GM12878 (cell line): ENCODE results near the gene LSM11. TPM values are rescaled to one million over a fixed set of nuclear protein-coding genes. Genes with fewer than 3 reads are reported as not detected.

ENCODE experiments used
- JUNB ChIP-seq: IDR thresholded peaks from 2 replicates; pipeline ENCODE4 v1.6.1; 2016; ENCODE audit warnings: antibody characterized with exemption, mild to moderate bottlenecking
- PRDM15 ChIP-seq: fragments of 450-650 bp; formaldehyde crosslinking; IDR thresholded peaks from 2 replicates; pipeline ENCODE4 v1.4.0; 2020; ENCODE audit warnings: mild to moderate bottlenecking, moderate library complexity
- SRF ChIP-seq, 2 experiments: IDR thresholded peaks; 2 replicates each; pipeline ENCODE4 v1.6.1; 2011; ENCODE audit warnings: low read depth in 2 of 2, low read length in 2 of 2, mild to moderate bottlenecking in 1 of 2, moderate library complexity in 1 of 2
- polyA plus RNA-seq, 11 experiments: library from polyadenylated mRNA; depleted of rRNA in 4 of 11; unstranded in 6 of 11; stranded (reverse) in 5 of 11; fragments of >200 nt; fragmentation: Nextera tagmentation in 4 of 11; fragmentation: Illumina TruSeq in 1 of 11; extraction: Ambion mirVana in 4 of 11; extraction: Trizol in 1 of 11; gene quantifications; 1 replicate in 1 of 11; 2 replicates in 10 of 11; pipeline versions ENCODE4 v1.2.1 to v1.2.3, GENCODE V29; 2011 to 2016; ENCODE audit warnings: inconsistent platforms in 2 of 11, missing spikeins in 2 of 11, low read depth in 1 of 11
- small RNA-seq: library from RNA; depleted of rRNA; stranded (forward); fragments of <200 nt; gene quantifications from one replicate; pipeline ENCODE3, GENCODE V24; 2014
- total RNA-seq, 4 experiments: library from RNA; depleted of rRNA in 3 of 4; stranded (reverse); fragments of >200 nt in 3 of 4; fragmentation: Illumina TruSeq in 1 of 4; extraction: Trizol in 1 of 4; gene quantifications; 2 replicates each; pipeline versions ENCODE4 v1.2.1 to v1.2.3, GENCODE V29; 2013 to 2021

Gene LSM11
- total and polyA plus RNA-seq, 10 of the 15 experiments (the other 5 are each of a cell fraction or from before 2014, with no cell fraction given): 0.71 to 8.5 (median 4.2) TPM

- TF ChIP-seq SRF (IDR thresholded peaks at IDR 0.05; ENCODE audit: low read depth in 2 of 2, low read length in 2 of 2): no peak
- no peak for TF ChIP-seq PRDM15
- TF ChIP-seq JUNB: no peak
These were observed 64.5 kb downstream of the LSM11 start (continued) for GRCh38 chr5:157808043-157808442.

Small RNAs within 50 kb of the gene (small RNA-seq; reads per million reads assigned to genes)
- gene AC026407.1 (not detected), gene RNU6-260P (not detected)

Other genes with a start within 250 kb of the LSM11 start
- 47.0 and 50.9 TPM in 2 replicates for gene ADAM19, start 167.9 kb upstream of the LSM11 start, total RNA-seq (2014; rRNA removed)
- gene ADAM19, start 167.9 kb upstream of the LSM11 start, total RNA-seq (2014; rRNA removed; fragmentation: Illumina TruSeq; extraction: Trizol): 33.5 and 37.1 TPM in 2 replicates
- 87.3 and 92.8 TPM in 2 replicates for gene ADAM19, start 167.9 kb upstream of the LSM11 start, total RNA-seq (2021)
- gene ADAM19, start 167.9 kb upstream of the LSM11 start, polyA plus RNA-seq (2011; rRNA removed): 19.3 and 26.1 TPM in 2 replicates
- gene ADAM19, start 167.9 kb upstream of the LSM11 start, polyA plus RNA-seq (2014; fragmentation: Illumina TruSeq; extraction: Trizol): 40.6 and 48.5 TPM in 2 replicates
- 10 to 100 TPM; 16.0 to 24.4 TPM for gene ADAM19, start 167.9 kb upstream of the LSM11 start, polyA plus RNA-seq (2014; fragmentation: Nextera tagmentation; extraction: Ambion mirVana)
- 40.9 and 43.0 TPM in 2 replicates for gene ADAM19, start 167.9 kb upstream of the LSM11 start, polyA plus RNA-seq (2014; rRNA removed)
- gene ADAM19, start 167.9 kb upstream of the LSM11 start, polyA plus RNA-seq (2016; fragmentation: Nextera tagmentation; extraction: Ambion mirVana): 10 to 100 TPM; 52.4 to 59.3 TPM
- 0.11 TPM in 1 of 2 replicates, not detected in the other for gene SOX30, start 91.3 kb upstream of the LSM11 start, total RNA-seq (2014; rRNA removed)
- 0.09 TPM in 1 of 2 replicates, not detected in the other for gene SOX30, start 91.3 kb upstream of the LSM11 start, total RNA-seq (2014; rRNA removed; fragmentation: Illumina TruSeq; extraction: Trizol)
- gene SOX30, start 91.3 kb upstream of the LSM11 start, total RNA-seq (2021): 0.11 and 0.13 TPM in 2 replicates
- gene SOX30, start 91.3 kb upstream of the LSM11 start, polyA plus RNA-seq (2011; rRNA removed): 0.06 and 0.11 TPM in 2 replicates
- gene SOX30, start 91.3 kb upstream of the LSM11 start, polyA plus RNA-seq (2014; fragmentation: Illumina TruSeq; extraction: Trizol): 0.10 TPM in 1 of 2 replicates, not detected in the other
- under 1 TPM; 0.06 to 0.07 TPM for gene SOX30, start 91.3 kb upstream of the LSM11 start, polyA plus RNA-seq (2014; fragmentation: Nextera tagmentation; extraction: Ambion mirVana)
- 0.08 TPM in 1 of 2 replicates, not detected in the other for gene SOX30, start 91.3 kb upstream of the LSM11 start, polyA plus RNA-seq (2014; rRNA removed)
- gene SOX30, start 91.3 kb upstream of the LSM11 start, polyA plus RNA-seq (2016; fragmentation: Nextera tagmentation; extraction: Ambion mirVana): under 1 TPM; 0.09 to 0.32 TPM
- gene C5orf52, start 72.2 kb upstream of the LSM11 start, total RNA-seq (2014; rRNA removed): not detected in 2 replicates
- not detected in 2 replicates for gene C5orf52, start 72.2 kb upstream of the LSM11 start, total RNA-seq (2014; rRNA removed; fragmentation: Illumina TruSeq; extraction: Trizol)
- gene C5orf52, start 72.2 kb upstream of the LSM11 start, total RNA-seq (2021): not detected in 2 replicates
- not detected in 2 replicates for gene C5orf52, start 72.2 kb upstream of the LSM11 start, polyA plus RNA-seq (2011; rRNA removed)
- gene C5orf52, start 72.2 kb upstream of the LSM11 start, polyA plus RNA-seq (2014; fragmentation: Illumina TruSeq; extraction: Trizol): not detected in 2 replicates
- gene C5orf52, start 72.2 kb upstream of the LSM11 start, polyA plus RNA-seq (2014; fragmentation: Nextera tagmentation; extraction: Ambion mirVana): not detected
- not detected in 2 replicates for gene C5orf52, start 72.2 kb upstream of the LSM11 start, polyA plus RNA-seq (2014; rRNA removed)
- not detected for gene C5orf52, start 72.2 kb upstream of the LSM11 start, polyA plus RNA-seq (2016; fragmentation: Nextera tagmentation; extraction: Ambion mirVana)
- gene THG1L, start 12.3 kb upstream of the LSM11 start, total RNA-seq (2014; rRNA removed): 26.2 and 36.5 TPM in 2 replicates
- gene THG1L, start 12.3 kb upstream of the LSM11 start, total RNA-seq (2014; rRNA removed; fragmentation: Illumina TruSeq; extraction: Trizol): 38.6 and 40.7 TPM in 2 replicates
- 24.8 and 26.5 TPM in 2 replicates for gene THG1L, start 12.3 kb upstream of the LSM11 start, total RNA-seq (2021)
- 54.8 and 55.7 TPM in 2 replicates for gene THG1L, start 12.3 kb upstream of the LSM11 start, polyA plus RNA-seq (2011; rRNA removed)
- 32.8 and 33.5 TPM in 2 replicates for gene THG1L, start 12.3 kb upstream of the LSM11 start, polyA plus RNA-seq (2014; fragmentation: Illumina TruSeq; extraction: Trizol)
- 10 to 100 TPM; 37.2 to 58.0 TPM for gene THG1L, start 12.3 kb upstream of the LSM11 start, polyA plus RNA-seq (2014; fragmentation: Nextera tagmentation; extraction: Ambion mirVana)
- 34.0 and 35.4 TPM in 2 replicates for gene THG1L, start 12.3 kb upstream of the LSM11 start, polyA plus RNA-seq (2014; rRNA removed)
- gene THG1L, start 12.3 kb upstream of the LSM11 start, polyA plus RNA-seq (2016; fragmentation: Nextera tagmentation; extraction: Ambion mirVana): 10 to 100 TPM; 25.5 to 26.9 TPM
- 94.9 and 113 TPM in 2 replicates for gene CLINT1, start 115.4 kb downstream of the LSM11 start, total RNA-seq (2014; rRNA removed)
- 78.0 and 79.3 TPM in 2 replicates for gene CLINT1, start 115.4 kb downstream of the LSM11 start, total RNA-seq (2014; rRNA removed; fragmentation: Illumina TruSeq; extraction: Trizol)
- 78.6 and 96.7 TPM in 2 replicates for gene CLINT1, start 115.4 kb downstream of the LSM11 start, total RNA-seq (2021)
- gene CLINT1, start 115.4 kb downstream of the LSM11 start, polyA plus RNA-seq (2011; rRNA removed): 118 and 126 TPM in 2 replicates
- 136 and 150 TPM in 2 replicates for gene CLINT1, start 115.4 kb downstream of the LSM11 start, polyA plus RNA-seq (2014; fragmentation: Illumina TruSeq; extraction: Trizol)
- gene CLINT1, start 115.4 kb downstream of the LSM11 start, polyA plus RNA-seq (2014; fragmentation: Nextera tagmentation; extraction: Ambion mirVana): 10 to 100 TPM; 30.0 to 40.2 TPM
- gene CLINT1, start 115.4 kb downstream of the LSM11 start, polyA plus RNA-seq (2014; rRNA removed): 100 and 102 TPM in 2 replicates
- gene CLINT1, start 115.4 kb downstream of the LSM11 start, polyA plus RNA-seq (2016; fragmentation: Nextera tagmentation; extraction: Ambion mirVana): 100 to 1,000 TPM; 111 to 118 TPM